ENCODE results near the gene KNTC1. TPM values are rescaled to one million over a fixed set of nuclear protein-coding genes. Genes with fewer than 3 reads are reported as not detected.
"Not testable (repeated sequence)": the region's sequence is repeated elsewhere in the genome, so short reads cannot be mapped to it uniquely, and the experiment has no call there.

KNTC1 gene
- total RNA-seq, 1 donor from 2014 or later = 21.7 TPM

- no peak for DNase-seq (ENCODE audit: low read depth in 2 of 2)
Observed at GRCh38 chr12:122508163-122508562, 18.9 kb upstream of the KNTC1 start.

- DNase-seq (ENCODE audit: low read depth in 2 of 2) = not testable (repeated sequence)
Observed at GRCh38 chr12:122513028-122513427, 14.0 kb upstream of the KNTC1 start.

- DNase-seq (ENCODE audit: low read depth in 2 of 2) = no peak
Observed at GRCh38 chr12:122513660-122514059, 13.4 kb upstream of the KNTC1 start.

GRCh38 chr12:122515275-122515674 is 11.8 kb upstream of the KNTC1 start:
- DNase-seq (ENCODE audit: low read depth in 2 of 2) = no peak

- no peak for DNase-seq (ENCODE audit: low read depth in 2 of 2)
Observed at GRCh38 chr12:122516544-122517361, 10.3 kb upstream of the KNTC1 start.

- DNase-seq (ENCODE audit: low read depth in 2 of 2) = no peak
Observed at GRCh38 chr12:122517877-122518276, 9.2 kb upstream of the KNTC1 start.

- no peak for DNase-seq (ENCODE audit: low read depth in 2 of 2)
Observed at GRCh38 chr12:122518908-122519307, 8.1 kb upstream of the KNTC1 start.

- DNase-seq (ENCODE audit: low read depth in 2 of 2) = no peak
Observed at GRCh38 chr12:122519418-122519817, 7.6 kb upstream of the KNTC1 start.

GRCh38 chr12:122520676-122521075 is 6.4 kb upstream of the KNTC1 start:
- no peak for DNase-seq (ENCODE audit: low read depth in 2 of 2)

GRCh38 chr12:122523280-122523679 is 3.8 kb upstream of the KNTC1 start:
- no peak for DNase-seq (ENCODE audit: low read depth in 2 of 2)

GRCh38 chr12:122523846-122524718 is 3.0 kb upstream of the KNTC1 start:
- no peak for DNase-seq (ENCODE audit: low read depth in 2 of 2)

GRCh38 chr12:122527478-122527944 is 462 bp downstream of the KNTC1 start:
- DNase-seq (ENCODE audit: low read depth in 2 of 2) = peak in 1 of 2 donors; percentile 68

- DNase-seq (ENCODE audit: low read depth in 2 of 2) = no peak
Observed at GRCh38 chr12:122528582-122528981, 1.5 kb downstream of the KNTC1 start.

- no peak for DNase-seq (ENCODE audit: low read depth in 2 of 2)
Observed at GRCh38 chr12:122528992-122529391, 1.9 kb downstream of the KNTC1 start.

- DNase-seq (ENCODE audit: low read depth in 2 of 2) = no peak
Observed at GRCh38 chr12:122533856-122534255, 6.8 kb downstream of the KNTC1 start.

GRCh38 chr12:122537021-122537420 is 10.0 kb downstream of the KNTC1 start:
- DNase-seq (ENCODE audit: low read depth in 2 of 2) = no peak

- DNase-seq (ENCODE audit: low read depth in 2 of 2) = no peak
Observed at GRCh38 chr12:122538496-122538895, 11.4 kb downstream of the KNTC1 start.

- no peak for DNase-seq (ENCODE audit: low read depth in 2 of 2)
Observed at GRCh38 chr12:122544537-122544936, 17.5 kb downstream of the KNTC1 start.

- DNase-seq (ENCODE audit: low read depth in 2 of 2) = no peak
Observed at GRCh38 chr12:122545855-122546254, 18.8 kb downstream of the KNTC1 start.

- peak in 1 of 2 donors; percentile 5 for DNase-seq (ENCODE audit: low read depth in 2 of 2)
Observed at GRCh38 chr12:122547330-122547729, 20.3 kb downstream of the KNTC1 start.

- no peak for DNase-seq (ENCODE audit: low read depth in 2 of 2)
Observed at GRCh38 chr12:122558745-122559641, 31.9 kb downstream of the KNTC1 start.
